ENCODE results near the gene RGP1.

The RGP1 gene

DNA sequence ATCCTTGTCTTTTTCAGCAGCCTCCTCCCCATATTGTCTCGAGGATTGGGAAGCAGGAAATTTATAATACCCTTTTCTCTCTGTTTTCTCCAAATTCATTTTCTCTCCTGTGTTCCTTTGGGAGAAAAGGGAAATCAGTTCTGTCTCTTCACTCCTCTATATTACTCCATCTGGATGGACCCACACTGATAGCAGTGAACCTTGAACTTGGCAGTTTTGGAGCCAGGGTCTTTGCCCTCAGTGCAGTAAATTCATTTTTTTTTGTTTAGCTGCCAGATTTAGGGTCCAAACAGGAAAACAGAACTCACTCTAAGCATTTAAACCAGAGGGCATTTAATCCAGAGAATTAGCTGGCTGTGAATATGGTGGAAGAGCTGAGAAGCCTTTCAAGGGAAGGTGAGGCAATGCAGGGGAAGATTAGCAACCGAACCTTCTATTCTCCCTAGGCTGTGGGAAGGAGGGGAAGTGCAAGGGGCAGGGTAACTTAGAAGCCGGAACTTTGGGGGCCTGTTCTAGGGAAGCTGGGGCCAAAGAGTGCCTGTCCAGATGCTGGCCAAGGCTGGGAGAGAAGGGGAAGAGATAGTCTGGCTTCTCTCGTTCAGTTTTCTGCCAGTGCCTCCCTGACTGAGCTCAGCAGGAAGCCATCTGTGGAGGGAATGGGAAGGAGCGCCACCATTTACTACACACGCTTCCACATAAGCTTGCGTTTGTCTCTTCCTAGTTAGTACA lies 26.0 kb downstream of the RGP1 start:
- DNase-seq, result no peak

DNA sequence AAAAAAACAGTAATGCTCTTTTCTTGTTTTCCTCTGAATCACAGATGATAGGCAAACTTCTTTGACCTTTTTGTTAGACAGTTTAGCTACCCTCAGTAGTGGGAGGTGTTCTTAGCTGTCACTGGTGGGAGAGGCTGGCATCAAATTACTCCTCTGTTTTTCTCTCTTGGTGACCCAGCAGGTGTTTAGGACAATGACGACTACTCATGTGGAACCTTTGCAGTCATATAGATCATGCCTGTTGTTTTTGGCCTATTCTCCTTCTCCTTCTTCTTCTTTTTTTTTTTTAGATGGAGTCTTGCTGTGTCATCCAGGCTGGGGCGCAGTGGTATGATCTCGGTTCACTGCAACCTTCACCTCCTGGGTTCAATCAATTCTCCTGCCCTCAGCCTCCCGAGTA lies 26.9 kb downstream of the RGP1 start:
- DNase-seq, result no peak

DNA sequence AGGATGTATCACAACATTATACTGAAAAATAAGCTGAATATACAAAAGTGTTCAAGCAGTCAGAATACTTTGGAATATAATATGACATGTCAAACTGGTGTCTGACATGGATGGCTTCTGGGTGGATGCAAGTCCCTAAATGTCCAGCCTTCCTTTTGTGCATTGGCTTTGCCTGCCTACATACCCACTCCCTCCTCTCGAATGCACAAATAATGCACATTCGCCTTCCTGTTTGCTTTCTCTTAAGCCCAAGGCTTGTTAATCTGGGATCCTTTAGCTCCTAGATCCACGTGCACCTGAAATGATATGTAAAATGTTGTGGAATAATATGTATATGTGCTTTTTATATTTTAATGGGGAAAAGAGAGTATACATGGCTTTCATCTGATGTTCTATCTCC lies 29.4 kb downstream of the RGP1 start:
- DNase-seq, result no peak

DNA sequence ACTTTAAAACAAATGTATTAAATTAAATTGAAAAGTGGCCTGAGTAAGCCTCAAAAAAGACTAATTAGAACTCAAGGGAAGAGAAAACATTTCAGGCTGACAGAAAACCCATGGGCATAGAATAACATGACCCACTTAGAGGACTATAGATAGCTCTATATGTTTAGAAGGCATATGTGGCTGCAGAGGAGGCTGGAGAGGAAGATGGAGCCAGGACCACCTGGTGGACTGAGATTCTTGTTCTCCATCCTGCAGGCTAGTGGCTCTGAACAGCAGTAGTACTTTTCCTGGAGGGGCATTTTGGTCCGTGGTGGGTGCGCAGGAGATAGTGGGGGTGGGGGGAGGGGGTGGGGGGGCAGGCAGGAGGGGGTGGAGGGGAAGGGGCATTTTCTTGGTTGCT lies 32.0 kb downstream of the RGP1 start:
- no peak for DNase-seq

DNA sequence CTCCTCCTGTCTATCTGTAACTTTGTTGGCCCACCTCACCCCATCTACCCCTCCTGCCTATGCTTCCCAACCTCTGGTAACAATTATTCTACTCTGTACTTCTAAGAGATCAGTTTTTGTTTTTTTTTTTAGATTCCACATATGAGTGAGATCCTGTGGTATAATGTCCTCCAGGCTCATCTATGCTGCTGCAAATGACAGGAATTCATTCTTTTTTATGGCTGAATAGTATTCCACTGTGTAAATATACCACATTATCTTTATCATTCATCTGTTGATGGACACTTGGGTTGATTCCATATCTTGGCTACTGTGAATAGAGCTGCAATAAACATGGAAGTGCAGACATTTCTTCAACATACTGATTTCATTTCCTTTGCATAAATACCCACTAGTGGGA lies 34.3 kb downstream of the RGP1 start:
- DNase-seq, result no peak

DNA sequence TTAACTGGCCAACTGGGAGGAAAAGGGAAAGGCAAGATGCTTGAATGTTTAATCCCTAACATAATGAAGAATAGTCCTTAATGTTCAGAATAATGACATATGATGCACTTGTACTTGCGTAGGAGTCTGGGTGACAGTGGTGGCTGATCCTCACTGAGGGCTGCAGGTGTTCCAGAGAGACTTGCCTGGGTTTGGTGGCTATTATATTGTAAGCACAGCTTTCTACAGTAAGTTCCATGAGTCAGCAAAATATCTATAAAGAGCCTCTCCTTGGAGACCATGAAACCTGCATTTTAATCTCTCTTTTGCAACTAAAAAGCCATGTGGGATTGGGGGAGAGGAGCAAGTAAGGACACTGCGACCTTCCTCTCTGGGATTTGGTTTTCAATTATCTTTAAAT lies 40.5 kb downstream of the RGP1 start:
- DNase-seq, result no peak

DNA sequence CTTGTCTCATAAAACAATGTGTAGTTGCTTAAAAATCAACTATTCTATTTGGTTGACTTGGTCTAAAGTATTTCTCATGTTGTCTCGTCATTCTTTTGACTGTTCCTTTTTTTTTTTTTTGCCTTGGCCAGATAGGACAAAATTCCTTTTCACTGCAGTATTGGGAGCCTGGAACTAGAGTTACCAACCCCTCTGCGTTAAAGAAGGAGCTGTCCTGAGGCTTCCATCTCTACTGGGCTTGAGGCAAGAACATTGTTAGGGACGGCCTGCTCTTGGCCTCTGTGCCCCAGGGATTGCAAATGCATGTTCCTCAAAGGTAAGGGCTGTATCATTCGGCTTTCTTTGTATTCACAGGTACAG lies 40.9 kb downstream of the RGP1 start:
- no peak for DNase-seq

DNA sequence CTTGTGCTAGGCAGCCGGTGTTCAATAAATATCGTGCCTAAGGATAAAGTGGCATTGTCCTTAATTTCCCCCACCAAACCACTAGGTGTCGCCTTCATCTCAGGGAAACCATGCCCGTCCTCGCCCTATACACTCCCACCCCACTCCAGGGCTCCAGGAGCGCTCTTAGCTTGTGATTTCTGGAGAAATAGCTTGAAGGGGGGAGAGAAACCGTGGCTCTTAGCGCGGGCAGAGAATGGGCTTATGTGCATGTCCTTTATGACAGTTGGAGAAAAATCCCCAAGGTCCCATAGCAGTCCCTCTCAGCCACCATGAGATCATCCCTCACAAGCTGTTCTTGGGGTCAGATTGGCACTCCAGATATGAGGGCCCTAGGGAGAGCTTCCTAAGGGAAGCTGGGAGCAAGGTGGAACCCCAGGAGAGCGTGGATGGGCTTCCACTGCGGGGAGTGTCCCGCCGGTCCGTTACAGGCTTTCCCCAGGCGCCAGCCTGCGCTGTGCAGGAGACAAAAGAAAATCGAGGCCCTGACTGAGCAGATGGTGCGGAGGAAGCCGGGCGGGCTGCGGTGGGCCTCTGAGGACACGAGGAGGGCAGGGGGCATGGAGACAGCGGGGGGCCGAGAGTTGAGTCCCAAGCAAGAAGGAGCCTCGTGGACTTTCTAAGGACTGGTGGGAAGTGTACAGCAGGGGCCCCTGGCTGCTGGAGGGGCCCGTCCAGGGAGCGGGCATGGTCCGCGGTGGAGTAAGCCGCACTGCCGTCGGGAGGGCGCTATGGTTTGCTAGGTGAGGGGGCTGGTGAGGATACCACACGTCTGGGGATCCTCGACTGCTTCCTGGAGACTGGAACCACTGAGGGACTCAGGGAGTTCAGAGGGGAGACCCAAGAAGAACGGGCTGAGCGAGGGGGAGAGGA lies 41.6 kb downstream of the RGP1 start:
- peak; percentile 54 for DNase-seq

DNA sequence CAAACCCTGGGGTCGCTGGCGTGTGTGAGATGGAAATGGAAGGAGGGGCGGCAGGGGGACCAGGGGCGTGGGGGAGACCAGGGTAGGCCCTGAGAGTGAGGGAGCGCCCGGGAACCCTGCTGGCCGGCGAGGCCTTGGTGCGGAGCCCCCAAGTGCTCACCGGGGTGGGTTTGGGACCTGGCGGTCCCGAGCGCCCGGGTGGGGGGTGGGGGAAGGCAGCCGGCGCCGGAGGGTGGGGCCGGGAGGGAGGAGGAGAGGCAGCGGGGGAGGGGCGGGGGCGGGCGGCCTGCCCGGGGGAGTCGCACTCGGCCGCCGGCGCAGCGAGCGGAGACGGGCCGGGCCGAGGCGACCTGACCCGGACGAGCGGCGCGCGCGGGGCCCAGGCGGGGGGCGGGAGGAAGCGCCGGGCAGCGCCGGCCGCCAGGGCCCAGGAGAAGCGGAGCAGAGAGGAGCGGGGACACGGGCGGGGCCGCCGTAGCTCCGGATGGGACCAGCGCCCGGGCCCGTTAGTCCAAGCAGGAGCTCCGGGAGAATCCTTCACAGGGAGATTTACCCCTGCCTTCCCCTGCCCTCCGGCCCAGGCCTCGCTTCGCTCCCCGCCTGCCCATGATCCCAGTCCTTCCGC lies 42.3 kb downstream of the RGP1 start, which contains the start of gene NPR2:
Gene NPR2, plus strand, starts transcription at position 295 of the 625 bp plus-strand sequence. CDS start 818 bp downstream, outside the sequence.
- no peak for DNase-seq

DNA sequence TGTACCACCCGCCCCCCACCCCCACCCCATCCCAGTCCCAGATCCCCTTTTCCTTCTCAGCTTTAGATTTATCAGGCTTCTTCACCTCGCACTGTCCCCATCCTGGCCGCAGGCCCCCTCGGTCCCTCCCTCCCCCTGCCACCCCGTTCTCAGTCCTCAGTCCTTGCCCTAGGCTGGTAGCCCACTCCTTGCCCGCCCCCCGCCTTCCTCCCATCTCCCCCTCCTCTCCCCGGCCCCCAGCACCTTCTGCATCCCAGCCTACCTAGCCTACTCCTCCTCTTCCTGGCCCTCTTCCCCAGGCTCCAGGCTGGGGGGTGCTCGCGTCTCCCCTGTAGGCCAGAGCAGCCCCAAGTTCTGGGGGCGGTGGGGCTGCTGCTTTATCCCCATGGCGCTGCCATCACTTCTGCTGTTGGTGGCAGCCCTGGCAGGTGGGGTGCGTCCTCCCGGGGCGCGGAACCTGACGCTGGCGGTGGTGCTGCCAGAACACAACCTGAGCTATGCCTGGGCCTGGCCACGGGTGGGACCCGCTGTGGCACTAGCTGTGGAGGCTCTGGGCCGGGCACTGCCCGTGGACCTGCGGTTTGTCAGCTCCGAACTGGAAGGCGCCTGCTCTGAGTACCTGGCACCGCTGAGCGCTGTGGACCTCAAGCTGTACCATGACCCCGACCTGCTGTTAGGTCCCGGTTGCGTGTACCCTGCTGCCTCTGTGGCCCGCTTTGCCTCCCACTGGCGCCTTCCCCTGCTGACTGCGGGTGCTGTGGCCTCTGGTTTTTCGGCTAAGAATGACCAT lies 43.1 kb downstream of the RGP1 start:
- no peak for DNase-seq

DNA sequence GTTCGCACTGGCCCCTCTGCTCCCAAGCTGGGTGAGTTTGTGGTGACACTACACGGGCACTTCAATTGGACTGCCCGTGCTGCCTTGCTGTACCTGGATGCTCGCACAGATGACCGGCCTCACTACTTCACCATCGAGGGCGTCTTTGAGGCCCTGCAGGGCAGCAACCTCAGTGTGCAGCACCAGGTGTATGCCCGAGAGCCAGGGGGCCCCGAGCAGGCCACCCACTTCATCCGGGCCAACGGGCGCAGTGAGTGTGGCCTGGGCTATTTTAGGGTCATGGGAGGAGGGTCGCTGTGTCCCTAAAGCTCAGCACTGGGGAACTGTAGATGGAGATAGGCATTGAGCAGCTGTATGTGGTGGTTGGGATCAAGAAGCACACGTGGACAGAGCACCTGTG lies 43.7 kb downstream of the RGP1 start:
- no peak for DNase-seq

DNA sequence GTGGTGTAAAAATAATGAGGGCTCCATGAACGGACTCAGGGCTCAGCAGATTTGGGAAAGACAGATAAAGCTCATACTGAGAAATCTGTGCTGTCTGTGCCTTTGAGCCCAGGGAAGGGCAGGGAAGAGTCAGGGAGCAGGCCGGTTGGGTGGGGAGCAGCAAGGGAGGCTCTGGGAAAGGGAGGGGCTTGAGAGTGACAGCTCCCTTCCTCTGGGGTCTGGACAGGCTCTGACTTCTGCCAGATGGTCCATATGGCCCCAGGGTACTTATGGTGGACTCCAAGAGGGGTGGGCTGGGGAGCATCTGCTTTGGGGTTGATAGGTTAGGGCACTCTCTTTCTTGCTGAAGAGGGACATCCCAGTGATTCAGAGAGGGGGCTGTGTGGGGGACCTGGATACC lies 44.4 kb downstream of the RGP1 start:
- no peak for DNase-seq

DNA sequence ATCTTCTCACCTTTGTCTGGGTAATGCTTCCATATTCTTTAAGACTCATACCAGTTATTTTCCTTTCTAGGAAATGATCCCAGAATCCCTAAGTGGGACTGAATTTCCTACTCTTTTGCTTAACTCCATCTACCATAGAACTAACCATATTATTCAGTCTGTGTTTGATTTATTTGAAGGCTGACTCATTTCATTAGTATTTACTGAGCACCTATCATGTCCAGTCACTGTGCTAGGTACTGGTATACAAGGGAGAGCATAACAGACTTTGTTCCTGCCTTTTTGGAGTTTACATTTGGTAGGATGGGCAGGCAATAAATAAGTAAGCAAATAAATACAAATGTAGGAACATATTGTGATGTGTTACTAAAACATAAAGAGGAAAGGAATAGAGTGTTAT lies 46.6 kb downstream of the RGP1 start:
- DNase-seq, result no peak

DNA sequence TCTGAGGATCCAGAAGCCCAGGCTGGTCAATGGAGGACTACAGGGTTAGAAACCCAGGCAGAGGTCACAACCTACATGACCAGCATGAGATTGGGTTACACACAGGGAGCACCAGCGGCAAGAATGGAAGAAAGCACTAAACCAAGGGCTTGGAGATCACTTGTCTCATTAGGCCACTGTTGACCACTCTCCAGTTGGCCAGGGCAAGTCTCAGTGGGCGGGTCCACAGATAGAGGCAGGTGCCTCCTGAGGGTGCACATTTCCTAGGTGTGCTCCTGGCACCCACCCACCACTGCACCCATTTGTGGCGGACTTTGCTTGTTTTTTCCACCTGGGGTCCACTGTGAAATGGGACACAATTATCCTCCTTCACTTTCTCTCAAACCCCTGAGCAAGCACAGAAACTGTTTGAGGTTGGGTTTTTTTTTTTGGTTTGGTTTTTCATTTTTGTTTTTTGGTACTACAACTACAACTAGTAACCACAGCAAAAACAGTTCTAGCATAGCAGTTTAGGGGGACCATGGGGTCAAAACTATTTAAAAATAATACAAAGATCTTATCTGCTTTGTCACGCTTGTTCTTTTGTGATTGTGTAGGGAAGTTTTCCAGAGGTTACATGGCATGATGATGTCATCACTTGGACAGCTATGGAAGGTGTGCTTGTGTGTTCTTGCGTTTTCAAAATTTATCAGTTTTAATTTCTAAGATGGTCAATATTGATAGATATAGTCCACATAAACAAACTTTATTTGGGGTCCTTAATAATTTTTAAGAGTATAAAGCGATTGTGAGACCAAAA lies 48.4 kb downstream of the RGP1 start:
- no peak for DNase-seq

DNA sequence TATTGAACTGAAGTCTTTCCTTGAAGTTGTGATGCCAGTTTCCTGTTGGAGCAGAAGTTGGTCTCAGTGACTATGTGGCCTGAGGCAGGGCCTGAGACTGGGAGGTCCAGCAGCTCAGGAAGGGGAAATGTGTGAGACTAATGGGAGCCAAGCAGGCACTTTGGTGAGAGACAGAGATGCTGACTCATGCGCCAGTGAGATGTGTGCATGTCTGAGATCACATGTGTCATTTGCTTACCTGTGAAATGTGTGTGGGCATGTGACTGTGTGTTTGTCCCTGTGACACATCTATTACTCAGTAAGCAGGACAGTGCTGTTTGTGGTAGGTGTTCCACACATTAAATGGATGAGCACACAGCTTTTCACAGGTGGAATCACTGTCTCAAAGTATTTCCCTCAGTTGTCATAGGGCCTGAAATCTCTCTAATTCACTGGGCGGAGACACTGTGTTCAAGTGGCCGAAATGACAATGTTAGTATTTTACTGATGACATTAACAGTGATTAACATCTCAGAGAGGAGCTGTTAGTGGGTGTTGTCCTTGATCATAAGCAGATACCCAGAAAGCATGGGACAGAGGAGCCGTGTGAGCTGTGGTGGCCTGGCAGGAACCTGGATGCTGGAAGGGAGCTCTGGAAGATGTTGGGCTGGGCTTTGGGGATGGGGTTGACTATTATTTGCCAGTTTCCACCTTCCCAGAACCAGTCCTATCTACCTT lies 49.7 kb downstream of the RGP1 start:
- DNase-seq, result no peak

DNA sequence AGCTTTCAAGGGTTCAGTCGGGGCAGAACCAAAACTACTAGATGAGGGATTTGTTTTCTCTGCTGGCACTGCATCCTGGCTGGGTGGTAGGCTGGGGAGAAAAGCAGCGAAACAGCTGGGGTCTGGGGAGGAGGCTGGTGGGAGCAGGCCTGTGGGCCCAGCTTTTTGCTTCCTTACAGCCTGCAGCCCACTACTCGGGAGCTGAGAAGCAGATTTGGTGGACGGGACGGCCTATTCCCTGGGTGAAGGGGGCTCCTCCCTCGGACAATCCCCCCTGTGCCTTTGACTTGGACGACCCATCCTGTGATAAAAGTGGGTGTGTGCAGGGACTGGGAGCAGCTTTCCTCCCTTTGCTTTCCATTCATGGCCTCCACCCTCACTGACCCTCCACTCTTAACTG lies 51.4 kb downstream of the RGP1 start:
- no peak for DNase-seq

DNA sequence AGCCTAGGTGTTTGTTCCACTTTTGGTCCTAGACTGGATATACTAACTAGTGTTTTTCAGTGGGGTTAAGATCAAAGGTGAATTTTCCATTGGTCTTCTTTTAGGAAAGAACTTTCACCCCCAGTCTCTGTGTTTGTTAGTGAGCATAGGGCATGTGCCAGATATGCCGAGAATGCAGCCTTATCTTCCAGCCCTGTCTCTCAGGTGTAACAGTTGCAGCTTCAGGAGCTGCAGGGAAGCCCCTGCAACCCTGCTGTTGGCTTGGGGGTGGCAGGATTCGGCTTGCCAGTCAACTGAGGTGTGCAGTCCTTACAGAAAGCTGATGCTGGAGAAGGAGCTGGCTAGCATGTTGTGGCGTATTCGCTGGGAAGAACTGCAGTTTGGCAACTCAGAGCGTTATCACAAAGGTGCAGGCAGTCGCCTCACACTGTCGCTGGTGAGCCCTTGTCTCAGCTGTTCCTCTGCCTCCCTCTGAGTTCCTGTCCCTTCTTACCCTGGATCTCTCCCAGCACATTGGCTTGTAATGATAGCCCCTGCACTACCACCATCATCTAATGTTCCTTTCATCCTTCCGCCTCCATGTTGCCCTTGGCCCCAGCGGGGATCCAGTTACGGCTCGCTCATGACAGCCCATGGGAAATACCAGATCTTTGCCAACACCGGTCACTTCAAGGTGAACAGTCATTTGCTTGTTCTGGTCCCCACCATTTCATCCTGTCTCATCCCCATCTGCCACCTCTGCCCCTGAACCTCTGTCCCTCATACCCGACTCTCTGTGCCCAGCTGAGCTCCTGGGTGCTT lies 52.4 kb downstream of the RGP1 start:
- DNase-seq, result no peak

DNA sequence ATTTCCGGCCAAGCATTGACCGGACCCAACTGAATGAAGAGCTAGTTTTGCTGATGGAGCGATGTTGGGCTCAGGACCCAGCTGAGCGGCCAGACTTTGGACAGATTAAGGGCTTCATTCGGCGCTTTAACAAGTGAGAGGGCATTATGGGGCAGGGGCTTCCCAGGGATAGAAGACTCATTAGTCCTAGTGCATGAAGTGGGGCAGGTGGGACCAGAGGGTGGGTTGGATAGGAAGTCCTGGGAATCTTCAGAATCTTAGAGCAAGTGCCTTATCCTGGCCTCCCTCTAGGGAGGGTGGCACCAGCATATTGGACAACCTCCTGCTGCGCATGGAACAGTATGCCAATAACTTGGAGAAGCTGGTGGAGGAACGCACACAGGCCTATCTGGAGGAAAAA lies 57.0 kb downstream of the RGP1 start:
- no peak for DNase-seq
